HG02571 (cell line): ENCODE results near the gene PPP2R5A.
"Not testable (repeated sequence)": the region's sequence is repeated elsewhere in the genome, so short reads cannot be mapped to it uniquely, and the experiment has no call there.

Source experiments
- ATAC-seq: cut with Tn5 transposase; IDR thresholded peaks from one replicate; pipeline ENCODE4 v1.9.1; 2021; ENCODE audit warnings: mild to moderate bottlenecking, moderate library complexity; ENCODE audit not compliant: unreplicated experiment

Gene PPP2R5A

GRCh38 chr1:212351588-212352362 lies 66.6 kb downstream of the PPP2R5A start:
- ATAC-seq = no peak

GRCh38 chr1:212353181-212353580 lies 68.0 kb downstream of the PPP2R5A start:
- ATAC-seq = no peak

- no peak for ATAC-seq
Observed at GRCh38 chr1:212354464-212354863, 69.3 kb downstream of the PPP2R5A start.

- no peak for ATAC-seq
Observed at GRCh38 chr1:212355230-212355969, 70.2 kb downstream of the PPP2R5A start.

GRCh38 chr1:212359794-212360479 lies 74.7 kb downstream of the PPP2R5A start:
- ATAC-seq = no peak

- no peak for ATAC-seq
Observed at GRCh38 chr1:212364985-212365384, 79.8 kb downstream of the PPP2R5A start.

GRCh38 chr1:212366901-212367300 lies 81.7 kb downstream of the PPP2R5A start:
- no peak for ATAC-seq

GRCh38 chr1:212367474-212368072 lies 82.4 kb downstream of the PPP2R5A start:
- ATAC-seq = no peak

GRCh38 chr1:212368073-212368484 lies 82.9 kb downstream of the PPP2R5A start:
- peak; percentile 72 for ATAC-seq

- no peak for ATAC-seq
Observed at GRCh38 chr1:212375986-212376385, 90.8 kb downstream of the PPP2R5A start.

- no peak for ATAC-seq
Observed at GRCh38 chr1:212377644-212378043, 92.4 kb downstream of the PPP2R5A start.

GRCh38 chr1:212379366-212379765 lies 94.2 kb downstream of the PPP2R5A start:
- no peak for ATAC-seq

- ATAC-seq = no peak
Observed at GRCh38 chr1:212381397-212382035, 96.3 kb downstream of the PPP2R5A start.

GRCh38 chr1:212386029-212386428 lies 100.8 kb downstream of the PPP2R5A start:
- ATAC-seq = no peak

- ATAC-seq = no peak
Observed at GRCh38 chr1:212388985-212389716, 103.9 kb downstream of the PPP2R5A start.

GRCh38 chr1:212395678-212396437 lies 110.6 kb downstream of the PPP2R5A start:
- ATAC-seq = not testable (repeated sequence)

GRCh38 chr1:212396638-212397037 lies 111.4 kb downstream of the PPP2R5A start:
- ATAC-seq = no peak

GRCh38 chr1:212397171-212397570 lies 112.0 kb downstream of the PPP2R5A start:
- no peak for ATAC-seq

- no peak for ATAC-seq
Observed at GRCh38 chr1:212401042-212401441, 115.8 kb downstream of the PPP2R5A start.
